GM19328 (cell line): ENCODE measurements around the gene RAB43.
"Not testable (repeated sequence)": the region's sequence is repeated elsewhere in the genome, so short reads cannot be mapped to it uniquely, and the experiment has no call there.

Experiments
- ATAC-seq: cut with Tn5 transposase; IDR thresholded peaks from one replicate; pipeline ENCODE4 v1.9.1; 2021; ENCODE audit warnings: mild to moderate bottlenecking, moderate library complexity; ENCODE audit not compliant: unreplicated experiment

The RAB43 gene

DNA sequence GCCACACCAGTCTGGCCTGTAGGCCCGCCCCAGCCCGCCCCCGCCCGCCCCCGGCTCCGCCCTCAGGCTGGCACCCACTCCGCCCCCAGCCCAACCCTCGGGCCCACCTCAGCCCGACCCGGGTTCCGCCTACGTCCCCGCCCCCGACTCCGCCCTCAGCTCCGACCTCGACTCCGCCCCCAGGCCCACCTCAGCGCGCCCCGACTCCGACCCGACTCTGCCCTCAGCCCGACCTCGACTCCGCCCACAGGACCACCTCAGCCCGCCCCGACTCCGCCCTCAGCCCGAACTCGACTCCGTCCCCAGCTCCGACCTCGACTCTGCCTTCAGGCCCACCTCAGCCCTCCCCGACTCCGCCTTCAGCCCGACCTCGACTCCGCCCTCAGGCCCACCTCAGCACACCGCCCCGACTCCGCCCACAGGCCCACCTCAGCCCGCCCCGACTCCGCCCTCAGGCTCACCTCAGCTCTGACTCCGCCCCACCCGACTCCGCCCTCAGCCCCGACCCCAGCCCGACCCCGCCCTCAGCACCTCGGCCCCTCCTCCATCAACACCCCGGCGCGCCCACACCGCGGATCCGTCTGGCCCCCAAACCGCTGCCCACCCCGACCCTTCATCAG is at the start of gene RAB43:
Gene RAB43, minus strand, starts transcription at position 13 of the 620 bp plus-strand sequence. CDS start 315 bp downstream, outside the sequence.
- ATAC-seq = peak; percentile 40

DNA sequence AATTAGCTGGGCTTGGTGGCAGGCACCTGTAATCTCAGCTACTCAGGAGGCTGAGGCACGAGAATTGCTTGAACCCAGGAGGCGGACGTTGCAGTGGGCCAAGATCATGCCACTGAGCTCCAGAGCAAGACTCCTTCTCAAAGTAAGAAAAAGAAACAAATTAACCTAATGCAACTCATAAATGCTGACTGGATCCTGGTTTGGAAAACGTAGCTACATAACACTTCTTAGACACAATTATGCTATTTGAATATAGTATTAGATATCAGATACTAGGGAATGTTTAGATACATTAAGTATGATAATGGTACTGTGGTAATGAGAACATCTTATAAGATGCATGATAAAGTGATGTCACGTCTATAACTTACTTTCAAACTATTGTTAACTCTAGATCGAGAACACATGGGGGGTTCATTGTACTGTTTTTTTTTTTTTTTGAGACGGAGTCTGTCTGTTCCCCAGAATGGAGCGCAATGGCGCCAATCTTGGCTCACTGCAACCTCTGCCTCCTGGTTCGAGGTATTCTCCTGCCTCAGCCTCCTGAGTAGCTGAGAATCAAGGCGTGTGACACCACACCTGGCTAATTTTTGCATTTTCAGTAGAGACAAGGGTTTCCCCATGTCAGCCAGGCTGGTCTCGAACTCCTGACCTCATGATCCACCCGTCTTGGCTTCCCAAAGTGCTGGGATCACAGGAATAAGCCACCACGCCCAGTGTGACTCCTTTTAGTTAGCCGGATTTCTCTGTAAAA is 45.2 kb upstream of the RAB43 start:
- ATAC-seq = no peak

DNA sequence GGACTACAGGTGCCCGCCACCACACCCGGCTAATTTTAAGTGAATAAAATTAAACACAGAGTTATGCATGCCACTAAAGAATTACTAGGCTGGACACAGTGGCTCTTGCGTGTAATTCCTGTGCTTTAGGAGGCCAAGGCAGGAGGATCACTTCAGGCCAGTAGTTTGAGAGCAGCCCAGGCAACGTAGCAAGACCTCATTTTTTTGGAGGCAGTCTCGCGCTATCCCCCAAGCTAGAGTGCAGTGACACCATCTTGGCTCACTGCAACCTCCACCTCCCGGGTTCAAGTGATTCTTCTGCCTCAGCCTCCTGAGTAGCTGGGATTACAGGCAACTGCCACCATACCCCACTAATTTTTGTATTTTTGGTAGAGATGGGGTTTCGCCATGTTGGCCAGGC is 44.0 kb upstream of the RAB43 start:
- ATAC-seq = not testable (repeated sequence)

DNA sequence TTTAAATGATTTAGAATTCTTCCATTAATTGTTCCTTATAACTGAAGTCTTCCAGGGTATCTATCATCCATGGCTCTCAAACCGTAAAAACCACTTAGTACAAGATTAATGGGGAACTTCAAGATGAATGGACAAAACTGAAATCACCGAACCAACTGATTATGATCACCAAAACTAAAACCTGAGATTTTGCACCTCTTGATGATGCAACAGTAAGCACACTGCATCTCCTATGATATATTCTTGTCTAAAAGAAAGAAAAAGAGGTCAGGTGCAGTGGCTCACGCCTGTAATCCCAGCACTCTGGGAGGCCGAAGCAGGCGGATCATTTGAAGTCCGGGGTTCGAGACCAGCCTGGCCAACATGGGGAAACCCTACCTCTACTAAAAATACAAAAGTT is 42.9 kb upstream of the RAB43 start:
- ATAC-seq = no peak

DNA sequence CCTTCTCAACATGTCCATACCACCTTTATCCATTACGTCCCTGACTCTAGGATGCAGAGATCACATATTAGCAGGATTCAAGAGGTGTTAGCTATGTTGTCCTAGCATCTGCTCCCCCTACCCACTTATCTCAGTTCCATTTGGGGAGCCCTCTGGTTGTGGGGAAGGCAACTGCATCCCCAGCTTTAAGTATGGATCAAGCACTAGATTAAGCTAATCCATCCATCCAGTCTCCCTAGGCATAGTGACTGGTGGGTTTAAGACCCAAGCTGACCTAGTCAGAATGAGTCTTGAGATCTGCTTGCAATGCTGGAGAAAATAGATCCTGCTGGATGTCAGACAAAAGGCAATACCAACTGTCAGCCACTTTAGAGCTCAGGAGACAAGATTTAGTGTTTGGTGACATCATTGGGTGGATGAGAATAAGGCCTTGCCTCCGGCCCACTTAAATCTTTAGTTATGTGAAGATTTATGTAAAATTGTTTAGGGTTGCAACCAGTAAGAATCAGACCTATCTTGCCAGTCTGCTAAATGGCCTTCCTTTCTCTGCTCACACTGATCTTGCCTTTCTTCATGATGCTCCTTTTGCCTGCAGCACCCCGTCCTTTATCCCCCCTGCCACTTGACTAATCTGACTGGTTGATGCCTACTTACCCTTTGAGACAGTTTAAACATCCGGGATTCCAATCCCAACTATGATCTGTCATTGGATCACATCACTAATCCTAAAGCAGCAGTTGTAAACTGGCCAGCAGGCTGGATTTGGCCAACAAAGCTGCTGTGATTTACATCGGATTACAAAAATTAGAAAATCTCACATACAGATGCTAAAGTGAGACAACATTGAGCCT is 41.4 kb upstream of the RAB43 start:
- no peak for ATAC-seq

DNA sequence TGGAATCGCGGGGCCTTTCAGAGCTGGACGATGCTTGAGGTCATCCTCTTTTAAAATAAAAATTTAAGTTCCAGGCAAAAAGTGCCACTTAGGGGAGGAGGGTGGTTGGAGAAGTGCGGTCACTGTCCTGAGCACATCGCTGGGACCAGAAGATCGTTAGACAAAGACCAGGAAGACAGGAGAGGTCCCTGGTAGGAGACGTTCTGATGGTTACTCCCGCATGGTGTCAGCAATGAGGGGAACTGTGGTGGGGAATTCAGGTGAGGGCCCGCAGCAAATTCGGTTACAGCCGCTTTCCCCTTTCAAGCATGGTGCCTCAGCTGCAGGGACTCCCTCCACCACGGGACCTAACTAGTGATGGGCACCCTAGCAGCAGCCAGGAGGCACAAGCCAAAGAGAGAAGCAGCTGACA is 40.3 kb upstream of the RAB43 start:
- ATAC-seq = no peak

DNA sequence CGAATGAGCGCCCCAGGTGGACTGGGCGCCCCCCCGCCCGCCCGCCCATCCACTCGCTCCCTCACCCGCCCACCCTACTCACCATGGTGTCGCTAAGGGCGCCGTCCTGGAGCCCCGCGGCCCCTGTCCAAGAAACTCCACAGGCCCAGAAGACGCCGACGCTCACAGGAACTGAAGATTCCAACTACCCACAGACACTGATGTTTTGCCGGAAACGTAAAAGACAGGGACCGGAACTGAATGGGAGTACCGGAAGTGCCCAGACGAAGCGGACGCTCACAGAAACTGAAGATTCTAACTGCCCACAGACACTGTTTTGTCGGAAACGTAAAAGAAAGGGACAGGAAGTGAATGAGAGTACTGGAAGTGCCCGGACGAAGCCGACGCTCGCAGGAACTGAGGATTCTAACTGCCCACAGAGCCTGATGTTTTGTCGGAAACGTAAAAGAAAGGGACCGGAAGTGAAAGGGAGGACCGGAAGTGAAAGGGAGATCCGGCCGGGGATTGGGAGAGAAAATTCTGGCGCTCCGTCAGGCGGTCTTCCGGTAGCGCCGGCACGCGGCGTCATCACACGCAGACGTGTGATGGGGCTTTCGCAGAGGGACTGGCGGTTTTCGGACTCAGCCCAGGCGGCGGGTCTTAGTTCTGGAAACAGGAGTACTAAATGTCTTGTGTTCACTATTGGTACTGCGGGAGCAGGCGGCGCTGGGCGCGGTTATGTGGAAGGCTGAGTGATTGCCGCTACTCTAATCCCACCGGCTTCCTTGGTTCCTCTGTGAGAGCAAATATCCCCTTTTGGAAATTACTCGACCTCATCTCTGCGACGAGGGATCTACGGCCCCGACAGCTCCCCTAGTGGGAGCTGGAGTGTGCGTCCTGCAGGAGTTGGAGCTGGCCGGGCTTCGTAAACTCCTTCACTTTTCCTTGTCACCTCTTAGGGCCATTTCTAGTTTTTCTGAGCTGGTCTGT is 39.6 kb upstream of the RAB43 start, which contains the start of gene ISY1:
Gene ISY1, minus strand, starts transcription at position 173 of the 969 bp plus-strand sequence. Its CDS starts 88 bp downstream, at position 85.
- peak; percentile 85 for ATAC-seq

DNA sequence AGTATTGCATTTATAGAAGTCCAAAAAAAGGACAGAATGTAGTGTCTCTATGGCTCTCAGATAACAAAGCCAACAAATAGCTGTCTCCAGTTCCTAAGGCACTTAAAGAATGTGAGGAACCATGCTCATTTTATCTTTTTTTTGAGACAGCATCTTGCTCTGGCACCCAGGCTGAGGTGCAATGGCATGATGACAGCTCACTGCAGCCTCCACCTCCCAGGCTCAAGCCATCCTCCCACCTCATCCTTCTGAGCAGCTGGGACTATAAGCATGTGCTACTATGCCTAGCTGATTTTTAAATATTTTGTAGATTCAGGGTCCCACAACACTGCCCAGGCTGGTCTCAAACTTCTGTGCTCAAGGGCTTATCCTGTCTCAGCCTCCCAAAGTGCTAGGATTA is 23.2 kb upstream of the RAB43 start:
- no peak for ATAC-seq

DNA sequence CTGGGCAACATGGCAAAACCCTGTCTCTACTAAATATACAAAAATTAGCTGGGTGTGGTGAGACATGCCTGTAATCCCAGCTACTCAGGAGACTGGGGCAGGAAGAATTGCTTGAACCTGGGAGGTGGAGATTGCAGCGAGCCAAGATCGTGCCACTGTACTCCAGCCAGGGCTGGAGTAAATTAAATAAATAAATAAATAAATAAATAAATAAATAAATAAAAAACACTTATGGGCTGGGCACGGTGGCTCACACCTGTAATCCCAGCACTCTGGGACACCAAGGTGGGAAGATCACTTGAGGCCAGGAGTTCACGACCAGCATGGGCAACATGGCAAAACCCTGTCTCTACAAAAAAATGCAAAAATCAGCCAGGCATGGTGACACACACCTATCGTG is 19.4 kb upstream of the RAB43 start:
- ATAC-seq = not testable (repeated sequence)

DNA sequence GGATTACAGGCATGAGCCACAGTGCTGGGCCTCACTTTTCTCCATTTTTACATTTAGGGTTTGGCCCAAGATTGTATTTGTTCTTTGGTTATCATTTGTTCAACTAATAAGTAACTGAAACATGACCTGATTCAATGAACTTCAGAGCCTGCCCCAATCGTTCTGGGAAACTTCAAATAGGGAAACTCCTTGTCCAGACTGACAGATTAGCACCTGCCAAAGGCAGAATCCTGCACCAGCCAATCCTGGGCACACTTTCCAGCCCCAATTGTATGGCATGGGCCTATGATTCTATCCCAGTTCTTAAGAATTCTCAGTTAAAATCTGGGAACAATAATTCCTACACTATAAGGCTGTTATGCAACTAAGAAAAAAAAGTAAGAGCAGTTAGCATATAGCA is 18.3 kb upstream of the RAB43 start:
- ATAC-seq = no peak

DNA sequence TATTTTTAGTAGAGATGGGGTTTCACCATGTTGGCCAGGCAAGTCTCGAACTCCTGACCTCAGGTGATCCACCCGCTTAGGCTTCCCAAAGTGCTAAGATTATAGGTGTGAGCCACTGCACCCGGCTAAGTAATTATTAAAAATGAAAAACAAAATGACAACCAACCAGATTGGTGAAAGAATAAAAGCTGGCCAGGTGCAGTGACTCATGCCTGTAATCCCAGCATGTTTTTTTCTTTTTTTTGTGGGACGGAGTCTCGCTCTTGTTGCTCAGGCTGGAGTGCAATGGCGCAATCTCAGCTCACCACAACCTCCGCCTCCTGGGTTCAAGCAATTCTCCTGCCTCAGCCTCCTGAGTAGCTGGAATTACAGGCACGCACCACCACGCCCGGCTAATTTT is 14.7 kb upstream of the RAB43 start:
- ATAC-seq = not testable (repeated sequence)

DNA sequence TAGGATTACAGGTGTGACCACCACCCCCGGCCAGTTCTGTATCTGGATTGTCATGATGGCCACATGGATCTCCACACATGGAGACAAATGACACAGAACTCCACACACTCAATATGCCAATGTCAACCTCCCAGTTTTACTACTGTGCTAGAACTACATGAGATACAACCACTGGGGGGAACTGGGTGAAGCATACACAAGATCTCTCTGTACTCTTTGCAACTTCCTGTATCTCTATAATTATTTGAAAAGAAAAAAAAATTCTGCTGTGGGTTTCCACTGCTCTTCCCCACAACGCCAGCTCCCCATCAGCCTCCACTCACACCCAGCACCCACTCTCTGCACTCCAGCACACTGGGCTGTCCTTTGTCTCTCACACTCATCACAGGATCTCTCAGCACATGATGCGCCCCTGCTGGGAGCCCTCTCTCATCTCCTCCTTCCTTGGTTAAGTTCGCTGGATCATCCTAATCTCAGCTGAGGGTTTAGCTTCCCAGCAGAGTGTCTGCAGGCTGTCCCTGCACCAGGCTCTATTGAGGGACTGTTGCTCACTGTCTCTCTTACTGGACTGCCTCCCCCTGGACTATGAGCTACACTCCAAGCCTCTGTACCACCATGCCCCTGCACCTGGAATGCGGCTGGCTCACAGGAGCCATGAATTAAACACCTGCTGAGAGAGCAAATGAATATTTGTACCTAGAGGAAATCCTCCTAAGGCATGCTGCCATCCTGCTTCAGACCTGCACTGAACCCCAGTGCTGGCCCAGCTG is 10.7 kb upstream of the RAB43 start:
- no peak for ATAC-seq

DNA sequence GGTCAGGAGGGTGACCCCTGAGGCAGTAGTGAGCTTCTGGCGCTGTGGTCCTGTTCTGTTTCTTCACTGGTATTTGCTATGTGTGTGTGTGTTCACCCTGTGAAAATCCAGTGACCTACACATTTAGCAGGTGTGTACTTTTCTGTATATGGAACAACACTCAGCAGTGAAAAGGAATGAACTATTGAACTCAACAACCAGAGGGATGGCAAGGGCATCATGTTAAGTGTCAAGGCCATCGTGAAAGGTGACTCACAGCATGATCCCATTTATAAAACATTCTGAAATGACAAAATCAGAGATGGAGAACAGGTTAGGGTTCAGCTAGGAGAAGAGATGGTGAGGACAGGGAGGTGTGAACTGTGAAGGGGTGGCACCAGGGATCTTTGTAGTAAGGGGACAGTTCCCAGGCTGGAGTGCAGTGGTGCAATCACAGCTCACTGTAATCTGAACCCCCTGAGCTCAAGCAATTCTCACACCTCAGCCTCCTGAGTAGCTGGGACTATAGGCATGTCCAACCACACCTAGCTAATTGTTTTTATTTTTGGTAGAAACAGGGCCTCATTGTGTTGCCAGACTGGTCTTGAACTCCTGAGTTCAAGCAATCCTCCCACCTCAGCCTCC is 10.0 kb upstream of the RAB43 start:
- ATAC-seq = no peak

DNA sequence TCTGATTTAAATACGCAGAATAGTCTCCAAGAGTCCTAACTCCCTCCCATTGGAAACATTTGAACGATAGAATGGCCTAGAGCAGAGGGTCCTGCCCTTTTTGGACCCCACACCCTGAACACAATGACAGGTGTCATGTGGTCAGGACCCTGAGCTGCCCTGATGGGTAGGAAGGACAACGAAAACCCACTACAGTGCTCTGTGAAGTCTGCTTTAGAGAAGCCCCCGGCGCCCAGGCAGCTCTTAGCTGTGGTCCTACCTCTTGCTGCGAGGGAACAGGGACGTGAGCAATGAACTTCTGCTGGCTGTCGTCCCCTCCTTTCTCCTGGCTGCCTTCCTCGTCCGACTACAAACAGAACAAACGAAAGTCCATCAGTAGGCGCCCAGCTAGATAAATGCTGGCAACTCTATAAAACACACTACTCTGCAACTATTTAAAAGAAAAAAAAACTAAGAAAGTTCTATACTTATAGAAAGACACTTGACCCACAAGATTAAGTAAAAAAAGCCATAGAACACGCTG is 8.7 kb upstream of the RAB43 start:
- ATAC-seq = no peak

DNA sequence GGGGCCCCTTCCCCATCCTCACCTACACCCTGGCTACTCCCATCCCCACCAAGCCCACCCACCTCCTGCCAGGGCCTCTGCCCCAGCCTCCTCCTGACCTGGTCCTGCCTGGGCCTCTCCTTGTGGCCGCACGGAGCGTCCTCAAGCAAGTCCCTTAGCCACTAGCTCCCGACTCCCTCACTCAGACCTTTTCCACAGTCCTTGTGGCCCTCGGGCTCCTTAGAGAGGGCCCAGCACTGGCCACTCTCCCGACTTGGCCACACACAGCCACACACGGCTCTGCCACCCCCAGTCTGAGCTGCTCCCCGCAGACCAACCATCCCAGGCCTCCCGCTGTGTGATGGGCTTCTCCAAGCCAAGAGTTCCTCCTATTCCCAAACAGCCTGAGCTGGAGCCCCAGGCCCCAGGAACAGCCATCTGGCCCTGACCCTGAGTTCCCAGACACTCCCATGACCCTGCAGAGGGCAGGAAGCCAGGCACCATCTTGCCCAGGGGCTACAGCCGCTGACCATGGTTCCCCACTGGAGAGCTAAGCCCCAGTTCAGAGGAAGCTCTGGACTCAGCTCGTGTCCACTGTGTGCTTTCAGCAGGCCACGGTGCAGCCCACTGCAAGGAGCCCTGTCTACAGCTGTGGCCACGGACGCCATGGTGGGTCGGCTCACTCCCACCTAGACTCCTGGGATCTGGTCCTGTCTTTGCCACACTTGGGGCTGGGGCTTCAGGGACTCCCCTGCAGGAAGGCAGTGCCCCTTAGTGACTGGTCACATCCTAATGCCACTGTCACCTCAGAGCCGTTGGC is 7.0 kb upstream of the RAB43 start:
- ATAC-seq = no peak

DNA sequence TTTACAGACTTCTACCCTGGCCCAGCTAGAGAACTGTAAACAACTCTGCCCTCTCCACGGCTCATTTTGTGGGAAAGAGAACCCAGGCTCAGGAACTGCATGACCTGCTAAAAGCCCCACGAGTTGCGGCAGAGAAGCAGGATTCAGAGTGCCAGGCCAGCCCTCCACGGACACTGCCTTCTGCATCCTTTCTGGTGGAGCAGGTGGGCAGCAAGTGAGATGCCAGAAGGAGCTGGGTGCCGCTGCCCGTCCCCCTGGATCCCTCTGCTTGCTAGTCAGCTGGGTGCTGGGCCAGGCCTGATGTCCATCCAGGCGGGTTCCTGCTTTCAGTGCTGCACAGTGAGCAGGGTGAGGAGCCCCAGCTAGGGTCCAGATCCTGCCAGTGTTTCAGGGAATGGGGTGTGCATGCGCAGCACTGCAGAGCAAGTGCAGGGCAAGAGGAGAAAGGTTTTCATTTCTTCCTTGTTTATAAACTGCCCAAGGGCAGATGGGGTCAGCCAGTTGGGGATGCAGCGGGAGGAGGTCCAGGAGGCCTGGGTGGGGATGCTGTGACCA is 5.2 kb upstream of the RAB43 start:
- ATAC-seq = no peak

DNA sequence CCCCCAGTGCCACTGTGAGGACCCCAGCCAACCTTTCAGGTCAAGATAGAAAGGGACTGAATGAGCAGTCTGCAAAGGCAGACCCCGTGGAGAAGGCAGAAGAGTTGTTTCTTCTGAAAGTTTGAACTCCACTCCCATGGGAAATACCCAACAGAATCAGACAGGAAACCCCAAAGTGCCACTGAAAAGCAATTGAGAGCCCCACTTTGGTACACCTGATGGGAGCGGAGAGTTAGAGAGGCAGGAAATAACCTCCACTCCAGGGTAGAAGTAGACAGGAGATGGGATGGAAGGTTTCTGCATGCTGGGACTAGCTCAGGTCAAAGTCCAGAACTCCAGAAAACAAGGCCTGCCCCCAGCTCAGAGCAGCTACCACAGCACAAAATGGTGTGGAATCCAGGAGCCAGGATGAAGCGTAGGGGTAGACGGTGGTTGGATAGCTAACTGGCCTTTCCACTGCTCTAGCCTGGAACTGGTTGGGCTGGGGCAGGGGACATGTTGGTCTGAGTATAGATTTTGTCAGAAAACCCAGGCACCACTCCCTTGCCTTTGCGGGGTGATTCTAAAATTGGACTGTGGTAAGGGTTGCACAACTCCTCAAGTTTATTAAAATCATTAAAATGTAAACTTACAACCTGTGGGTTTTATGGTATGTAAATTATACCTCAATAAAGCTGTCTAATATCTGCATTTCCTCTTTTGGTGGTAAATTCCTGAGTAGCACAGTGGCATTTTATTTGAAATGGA is 1.9 kb upstream of the RAB43 start:
- no peak for ATAC-seq
